NB4 (cell line): ENCODE measurements around the gene BIRC5.

Experiments
- CTCF ChIP-seq: IDR thresholded peaks from one replicate; pipeline ENCODE4 v1.5.1; 2012; ENCODE audit warnings: low read depth, low read length
- MAX ChIP-seq: IDR thresholded peaks from 2 replicates; pipeline ENCODE4 v1.6.1; 2011; ENCODE audit warnings: low read depth, low read length

GRCh38 chr17:78268951-78269905 lies 55.2 kb downstream of the BIRC5 start:
- TF ChIP-seq CTCF, result no peak
- no peak for TF ChIP-seq MAX
